Stimulated activated CD8-positive, alpha-beta memory T cell treated with anti-CD3 and anti-CD28 coated beads, Interleukin-12 subunit alpha, Interleukin-12 subunit beta, amount 100 ng/mL, for 24 hours (primary cell): ENCODE results near the gene SARS1.

Experiments used
- DNase-seq: peaks from one replicate; pipeline ENCODE4 v3.0.0-alpha.2; 2020; ENCODE audit errors: extremely low read depth

The SARS1 gene

DNA sequence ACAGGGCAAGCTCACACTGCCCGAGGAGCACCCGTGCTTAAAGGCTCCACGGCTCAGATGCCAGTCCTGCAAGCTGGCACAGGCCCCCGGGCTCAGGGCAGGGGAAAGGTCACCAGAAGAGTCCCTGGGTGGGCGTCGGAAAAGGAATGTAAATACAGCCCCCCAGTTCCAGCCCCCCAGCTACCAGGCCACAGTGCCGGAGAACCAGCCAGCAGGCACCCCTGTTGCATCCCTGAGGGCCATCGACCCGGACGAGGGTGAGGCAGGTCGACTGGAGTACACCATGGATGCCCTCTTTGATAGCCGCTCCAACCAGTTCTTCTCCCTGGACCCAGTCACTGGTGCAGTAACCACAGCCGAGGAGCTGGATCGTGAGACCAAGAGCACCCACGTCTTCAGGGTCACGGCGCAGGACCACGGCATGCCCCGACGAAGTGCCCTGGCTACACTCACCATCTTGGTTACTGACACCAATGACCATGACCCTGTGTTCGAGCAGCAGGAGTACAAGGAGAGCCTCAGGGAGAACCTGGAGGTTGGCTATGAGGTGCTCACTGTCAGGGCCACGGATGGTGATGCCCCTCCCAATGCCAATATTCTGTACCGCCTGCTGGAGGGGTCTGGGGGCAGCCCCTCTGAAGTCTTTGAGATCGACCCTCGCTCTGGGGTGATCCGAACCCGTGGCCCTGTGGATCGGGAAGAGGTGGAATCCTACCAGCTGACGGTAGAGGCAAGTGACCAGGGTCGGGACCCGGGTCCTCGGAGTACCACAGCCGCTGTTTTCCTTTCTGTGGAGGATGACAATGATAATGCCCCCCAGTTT is 36.9 kb downstream of the SARS1 start:
- no peak for DNase-seq

DNA sequence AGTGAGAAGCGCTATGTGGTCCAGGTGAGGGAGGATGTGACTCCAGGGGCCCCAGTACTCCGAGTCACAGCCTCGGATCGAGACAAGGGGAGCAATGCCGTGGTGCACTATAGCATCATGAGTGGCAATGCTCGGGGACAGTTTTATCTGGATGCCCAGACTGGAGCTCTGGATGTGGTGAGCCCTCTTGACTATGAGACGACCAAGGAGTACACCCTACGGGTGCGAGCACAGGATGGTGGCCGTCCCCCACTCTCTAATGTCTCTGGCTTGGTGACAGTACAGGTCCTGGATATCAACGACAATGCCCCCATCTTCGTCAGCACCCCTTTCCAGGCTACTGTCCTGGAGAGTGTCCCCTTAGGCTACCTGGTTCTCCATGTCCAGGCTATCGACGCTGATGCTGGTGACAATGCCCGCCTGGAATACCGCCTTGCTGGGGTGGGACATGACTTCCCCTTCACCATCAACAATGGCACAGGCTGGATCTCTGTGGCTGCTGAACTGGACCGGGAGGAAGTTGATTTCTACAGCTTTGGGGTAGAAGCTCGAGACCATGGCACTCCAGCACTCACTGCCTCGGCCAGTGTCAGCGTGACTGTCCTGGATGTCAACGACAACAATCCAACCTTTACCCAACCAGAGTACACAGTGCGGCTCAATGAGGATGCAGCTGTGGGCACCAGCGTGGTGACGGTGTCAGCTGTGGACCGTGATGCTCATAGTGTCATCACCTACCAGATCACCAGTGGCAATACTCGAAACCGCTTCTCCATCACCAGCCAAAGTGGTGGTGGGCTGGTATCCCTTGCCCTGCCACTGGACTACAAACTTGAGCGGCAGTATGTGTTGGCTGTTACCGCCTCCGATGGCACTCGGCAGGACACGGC is 37.8 kb downstream of the SARS1 start:
- DNase-seq: no peak

DNA sequence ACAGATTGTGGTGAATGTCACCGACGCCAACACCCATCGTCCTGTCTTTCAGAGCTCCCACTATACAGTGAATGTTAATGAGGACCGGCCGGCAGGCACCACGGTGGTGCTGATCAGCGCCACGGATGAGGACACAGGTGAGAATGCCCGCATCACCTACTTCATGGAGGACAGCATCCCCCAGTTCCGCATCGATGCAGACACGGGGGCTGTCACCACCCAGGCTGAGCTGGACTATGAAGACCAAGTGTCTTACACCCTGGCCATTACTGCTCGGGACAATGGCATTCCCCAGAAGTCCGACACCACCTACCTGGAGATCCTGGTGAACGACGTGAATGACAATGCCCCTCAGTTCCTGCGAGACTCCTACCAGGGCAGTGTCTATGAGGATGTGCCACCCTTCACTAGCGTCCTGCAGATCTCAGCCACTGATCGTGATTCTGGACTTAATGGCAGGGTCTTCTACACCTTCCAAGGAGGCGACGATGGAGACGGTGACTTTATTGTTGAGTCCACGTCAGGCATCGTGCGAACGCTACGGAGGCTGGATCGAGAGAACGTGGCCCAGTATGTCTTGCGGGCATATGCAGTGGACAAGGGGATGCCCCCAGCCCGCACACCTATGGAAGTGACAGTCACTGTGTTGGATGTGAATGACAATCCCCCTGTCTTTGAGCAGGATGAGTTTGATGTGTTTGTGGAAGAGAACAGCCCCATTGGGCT is 38.6 kb downstream of the SARS1 start:
- DNase-seq: no peak

DNA sequence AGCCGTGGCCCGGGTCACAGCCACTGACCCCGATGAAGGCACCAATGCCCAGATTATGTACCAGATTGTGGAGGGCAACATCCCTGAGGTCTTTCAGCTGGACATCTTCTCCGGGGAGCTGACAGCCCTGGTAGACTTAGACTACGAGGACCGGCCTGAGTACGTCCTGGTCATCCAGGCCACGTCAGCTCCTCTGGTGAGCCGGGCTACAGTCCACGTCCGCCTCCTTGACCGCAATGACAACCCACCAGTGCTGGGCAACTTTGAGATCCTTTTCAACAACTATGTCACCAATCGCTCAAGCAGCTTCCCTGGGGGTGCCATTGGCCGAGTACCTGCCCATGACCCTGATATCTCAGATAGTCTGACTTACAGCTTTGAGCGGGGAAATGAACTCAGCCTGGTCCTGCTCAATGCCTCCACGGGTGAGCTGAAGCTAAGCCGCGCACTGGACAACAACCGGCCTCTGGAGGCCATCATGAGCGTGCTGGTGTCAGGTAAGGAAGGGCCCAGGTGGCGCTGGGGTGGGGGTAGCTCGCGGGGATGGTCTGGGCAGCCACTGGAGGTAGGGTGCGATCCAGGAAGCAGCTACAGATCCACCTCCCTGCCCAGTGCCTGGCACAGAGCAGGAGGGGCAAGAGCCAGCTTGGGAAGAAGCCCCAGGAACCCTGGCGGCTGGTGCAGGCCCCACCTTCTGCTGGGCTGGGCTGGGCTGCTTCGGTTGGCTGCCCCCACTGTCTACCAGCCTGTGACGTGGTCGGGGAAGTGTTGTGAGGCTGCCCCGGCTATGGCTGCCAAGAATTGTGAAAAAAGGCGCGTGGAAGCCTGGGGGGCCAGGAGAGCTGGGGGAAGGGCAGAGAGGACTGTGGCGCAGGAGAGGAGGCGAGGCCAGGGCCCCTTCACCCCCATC is 39.4 kb downstream of the SARS1 start:
- DNase-seq: no peak

DNA sequence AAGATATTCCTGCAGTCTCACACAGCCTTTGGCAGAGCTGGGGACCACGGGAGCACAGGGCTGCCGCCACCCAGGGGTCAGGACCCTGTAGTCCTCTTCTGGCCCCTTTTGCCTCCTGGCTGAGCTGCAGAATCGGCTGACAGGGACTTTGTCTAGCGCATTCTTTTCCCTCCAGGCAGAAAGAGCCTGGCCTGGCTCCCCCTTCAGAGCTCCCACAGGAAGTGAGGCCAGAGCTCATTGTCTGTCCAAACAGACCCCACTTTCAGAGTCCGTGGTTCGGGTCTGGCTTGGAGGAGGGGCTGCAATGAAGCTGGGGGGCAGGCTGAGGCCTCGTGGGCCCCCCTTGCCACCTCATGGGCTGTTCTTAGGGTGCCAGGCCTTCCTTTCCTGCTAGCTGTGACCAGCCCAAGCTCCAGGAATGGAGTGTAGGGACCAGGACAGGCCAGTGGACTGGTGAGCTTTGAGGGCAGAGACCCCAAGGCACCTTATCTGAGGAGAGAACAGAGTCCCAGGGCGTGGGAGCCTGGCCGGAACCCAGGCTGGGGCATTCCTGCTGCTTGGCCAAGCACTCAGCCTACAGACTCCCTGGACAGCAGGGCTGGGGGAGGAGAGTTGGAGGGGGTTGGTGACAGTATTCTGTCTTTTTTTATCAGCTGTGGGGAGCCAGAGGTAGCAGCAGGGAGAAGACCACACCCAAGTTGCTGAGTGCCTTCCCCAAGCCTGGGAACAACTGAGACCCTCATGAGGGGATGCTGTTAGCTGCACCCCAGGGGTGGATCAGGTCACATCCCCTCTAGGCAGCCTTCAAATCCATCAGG is 40.3 kb downstream of the SARS1 start:
- no peak for DNase-seq

DNA sequence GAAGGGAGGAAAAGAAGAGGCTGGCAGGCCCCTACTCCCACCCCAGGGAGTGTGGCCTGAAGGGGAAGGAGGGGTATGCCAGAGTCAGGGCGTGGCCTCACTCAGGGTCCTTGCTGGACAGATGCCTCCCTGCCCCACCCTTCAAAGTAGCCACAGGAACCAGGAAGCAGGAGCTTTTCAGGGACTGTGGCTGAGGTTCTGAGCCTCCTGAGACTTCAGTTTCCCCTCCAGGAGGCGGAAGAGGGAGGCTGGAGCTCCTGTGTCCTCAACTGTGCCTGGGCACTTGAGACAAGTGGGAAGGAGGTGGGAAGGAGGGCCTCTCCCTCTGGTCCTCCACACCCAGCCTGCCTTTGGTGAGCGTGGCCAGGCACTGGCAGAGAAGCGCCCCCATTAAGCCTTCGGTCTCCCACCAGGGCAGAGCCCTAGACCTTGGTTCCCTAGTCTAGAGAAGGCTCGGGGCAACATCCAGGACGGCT is 40.9 kb downstream of the SARS1 start:
- DNase-seq: no peak

DNA sequence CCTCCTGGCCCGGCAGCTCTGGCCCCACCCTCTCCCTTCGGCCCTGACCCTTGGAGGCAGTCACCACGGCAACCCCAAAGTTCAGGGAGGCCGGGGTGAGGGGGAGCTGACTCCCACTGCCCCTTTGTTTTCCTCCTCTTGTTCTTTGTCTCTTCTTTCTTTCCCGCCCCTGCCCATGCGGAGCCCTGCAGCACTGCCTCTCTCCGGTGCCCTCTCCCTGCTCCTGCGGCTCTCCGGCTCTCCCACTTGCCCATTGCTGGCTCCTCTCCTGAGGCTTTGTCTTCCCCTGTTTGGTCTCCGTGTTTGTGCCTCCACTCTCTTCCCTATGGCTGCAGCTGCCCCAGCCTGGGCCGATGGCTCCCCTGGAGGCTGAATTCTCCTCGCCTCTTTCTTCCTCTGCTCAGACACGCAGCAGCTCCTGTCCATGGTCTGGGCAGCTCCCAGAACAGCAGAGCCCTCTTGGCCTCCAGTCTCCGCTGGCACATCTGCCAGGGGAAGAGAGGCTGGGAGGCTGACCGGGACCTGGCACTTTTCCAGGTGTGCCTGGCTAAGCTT is 41.5 kb downstream of the SARS1 start:
- DNase-seq: no peak

DNA sequence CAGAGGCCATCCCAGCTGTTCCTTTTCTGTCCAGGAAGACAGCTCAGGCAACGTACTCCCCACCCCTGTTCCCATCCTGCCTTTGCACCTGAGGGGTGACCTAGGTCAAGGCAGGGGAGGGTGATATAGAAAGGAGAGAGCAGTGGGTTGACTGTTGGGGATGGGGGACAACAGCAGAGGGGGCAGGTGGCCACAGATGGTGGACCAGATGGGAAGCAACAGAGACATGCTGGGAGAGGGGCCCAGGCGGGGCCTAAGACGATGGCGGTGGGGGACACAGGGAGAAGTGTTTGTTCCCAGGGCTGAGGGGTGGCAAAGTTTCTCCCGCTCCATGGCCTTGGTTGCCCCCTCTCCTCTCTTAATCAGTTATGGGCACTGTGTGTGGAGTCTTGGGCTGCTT is 42.0 kb downstream of the SARS1 start:
- DNase-seq: no peak

DNA sequence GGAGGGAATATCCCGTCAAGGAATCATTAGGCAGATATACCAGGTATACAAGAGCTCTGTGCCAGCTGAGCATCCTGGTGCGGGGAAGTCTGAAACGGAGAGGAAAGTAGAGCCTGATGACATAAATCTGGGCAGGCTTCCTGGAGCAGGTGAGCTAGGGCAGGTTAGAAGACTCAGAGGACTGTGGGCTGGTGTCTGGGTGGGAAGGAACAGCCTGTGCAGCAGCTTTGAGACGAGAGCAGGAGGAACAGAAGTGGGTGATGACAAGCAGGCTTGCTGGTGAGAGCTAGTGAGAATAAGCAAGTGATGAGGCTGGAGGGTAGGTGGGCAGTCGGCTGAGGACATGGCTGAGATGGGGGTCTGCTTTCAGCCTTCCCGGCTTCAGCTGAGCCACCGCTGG is 42.4 kb downstream of the SARS1 start:
- DNase-seq: no peak

DNA sequence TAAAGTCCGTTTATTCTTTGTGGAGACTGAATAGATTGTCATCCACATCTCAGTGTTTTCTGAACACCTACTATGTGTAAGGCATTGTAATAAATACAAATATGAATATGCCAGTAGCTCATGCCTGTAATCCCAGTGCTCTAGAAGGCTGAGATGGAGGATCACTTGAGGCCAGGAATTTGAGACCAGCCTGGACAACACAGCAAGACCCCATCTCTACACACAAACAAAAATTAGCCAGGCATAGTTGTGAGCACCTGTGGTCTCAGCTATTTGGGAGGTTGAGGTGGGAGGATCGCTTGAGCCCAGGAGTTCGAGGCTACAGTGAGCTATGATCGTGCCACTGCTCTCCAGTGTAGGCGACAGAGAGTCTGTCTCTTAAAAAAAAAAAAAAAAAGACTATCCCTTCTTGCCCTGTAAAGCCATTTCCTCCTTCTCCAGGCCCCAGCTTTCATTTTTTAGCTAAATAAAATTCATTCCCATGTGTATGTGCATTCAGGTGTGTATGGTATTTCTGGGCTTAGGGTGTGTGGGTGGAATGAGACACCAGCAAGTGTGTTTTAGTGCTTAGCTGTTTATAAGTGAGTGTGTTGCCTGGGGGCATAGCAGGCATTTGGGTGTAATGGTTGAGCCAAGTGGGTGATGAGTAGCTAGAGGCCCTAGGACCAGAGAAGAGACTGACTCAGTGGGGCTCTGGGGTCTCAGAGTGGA is 43.4 kb downstream of the SARS1 start:
- DNase-seq: no peak

DNA sequence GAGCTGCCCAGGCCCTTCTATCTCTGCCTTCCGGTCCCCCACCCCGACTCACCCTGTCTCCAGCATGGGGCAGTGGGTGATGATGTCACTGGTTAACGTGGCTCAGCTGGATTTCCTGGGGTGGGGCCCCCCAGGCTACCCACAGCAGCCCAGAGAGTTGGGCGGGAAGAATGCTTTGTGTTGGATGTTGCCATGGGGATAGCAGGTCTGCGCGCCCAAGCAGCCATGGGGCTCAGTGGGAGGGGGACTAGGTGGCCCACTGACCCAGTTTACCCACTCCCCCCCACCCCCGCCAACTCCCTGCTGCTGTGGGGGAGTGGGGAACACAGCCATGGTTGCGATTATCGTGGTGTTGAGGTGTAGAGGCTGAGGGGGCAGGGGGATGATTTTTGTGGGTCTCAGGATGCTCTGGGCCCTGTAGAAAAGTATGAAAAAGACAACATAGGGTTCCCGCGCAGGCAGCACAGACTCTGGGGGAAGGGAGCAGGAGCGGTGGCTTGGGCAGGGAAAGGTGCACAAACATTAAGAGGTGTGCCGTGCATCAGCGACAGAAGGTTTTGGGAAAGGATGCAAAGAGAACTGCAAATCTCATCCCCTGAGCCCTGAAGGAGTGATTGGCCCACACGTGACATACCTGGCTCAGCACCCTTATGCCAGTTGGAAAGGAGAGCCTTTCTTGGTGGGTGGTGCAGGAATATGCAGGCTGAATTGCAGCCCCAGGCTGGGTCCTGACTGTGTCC is 44.1 kb downstream of the SARS1 start:
- DNase-seq: no peak

DNA sequence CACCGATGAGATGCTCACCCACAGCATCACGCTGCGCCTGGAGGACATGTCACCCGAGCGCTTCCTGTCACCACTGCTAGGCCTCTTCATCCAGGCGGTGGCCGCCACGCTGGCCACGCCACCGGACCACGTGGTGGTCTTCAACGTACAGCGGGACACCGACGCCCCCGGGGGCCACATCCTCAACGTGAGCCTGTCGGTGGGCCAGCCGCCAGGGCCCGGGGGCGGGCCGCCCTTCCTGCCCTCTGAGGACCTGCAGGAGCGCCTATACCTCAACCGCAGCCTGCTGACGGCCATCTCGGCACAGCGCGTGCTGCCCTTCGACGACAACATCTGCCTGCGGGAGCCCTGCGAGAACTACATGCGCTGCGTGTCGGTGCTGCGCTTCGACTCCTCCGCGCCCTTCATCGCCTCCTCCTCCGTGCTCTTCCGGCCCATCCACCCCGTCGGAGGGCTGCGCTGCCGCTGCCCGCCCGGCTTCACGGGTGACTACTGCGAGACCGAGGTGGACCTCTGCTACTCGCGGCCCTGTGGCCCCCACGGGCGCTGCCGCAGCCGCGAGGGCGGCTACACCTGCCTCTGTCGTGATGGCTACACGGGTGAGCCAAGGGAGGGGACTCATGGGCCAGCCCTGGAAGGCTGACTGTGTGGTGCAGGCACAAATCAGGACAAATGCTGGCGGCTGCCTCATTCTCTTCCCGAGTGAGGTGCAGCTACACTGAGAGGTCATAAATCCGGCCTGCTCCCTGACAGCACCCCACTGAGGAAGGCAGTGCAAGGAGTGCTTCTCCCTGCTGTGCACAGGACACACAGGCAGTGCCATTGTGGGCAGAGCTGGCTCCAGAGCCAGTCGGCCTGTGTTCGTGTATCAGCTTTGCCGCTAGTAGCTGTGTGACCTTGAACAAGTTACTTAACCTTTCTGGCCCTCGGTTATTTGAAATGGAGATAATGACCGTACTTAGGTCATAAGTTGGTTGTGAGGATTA is 45.1 kb downstream of the SARS1 start:
- DNase-seq: no peak

DNA sequence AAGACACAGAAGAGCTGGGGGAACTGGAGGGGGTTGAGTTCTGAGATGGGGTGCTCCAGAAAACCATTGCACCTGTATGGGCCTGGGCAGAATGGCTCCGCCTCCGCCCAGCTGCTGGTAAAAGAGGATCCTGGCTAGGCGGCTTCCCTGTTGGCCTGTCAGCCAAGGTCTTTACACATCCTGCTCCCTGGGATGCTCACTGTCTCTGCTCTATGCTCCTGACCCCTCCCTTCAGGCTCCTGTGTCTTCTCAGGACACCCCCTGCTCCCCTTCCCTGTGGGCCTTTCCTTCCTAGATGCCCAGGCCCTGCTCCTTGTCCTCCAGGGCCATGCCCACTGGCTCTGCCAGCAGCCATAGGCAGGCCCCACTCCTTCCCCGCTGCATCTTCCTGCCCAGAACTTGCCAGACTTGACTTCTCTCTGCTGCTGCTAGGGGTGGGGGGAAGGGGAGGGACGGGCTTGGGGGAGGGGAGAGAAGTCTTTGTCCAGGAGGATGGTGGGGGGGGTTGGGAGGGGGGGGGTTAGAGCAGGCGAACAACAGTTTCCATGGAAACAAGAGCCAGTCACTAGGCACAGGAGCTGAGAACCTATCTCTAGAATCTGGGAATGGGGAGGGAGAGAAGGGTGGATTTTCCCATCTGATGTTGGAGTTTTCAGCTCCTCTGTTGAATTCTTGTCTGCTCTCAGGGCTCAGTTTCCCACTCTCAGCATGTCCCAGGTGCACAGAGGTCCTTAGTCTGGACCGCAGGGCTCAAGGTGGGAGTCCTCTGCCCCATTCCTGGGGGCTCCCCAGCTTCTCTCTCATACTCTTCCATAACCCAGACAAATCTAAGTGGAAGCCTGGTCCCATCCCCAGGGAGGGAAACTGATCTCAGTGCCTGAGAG is 46.2 kb downstream of the SARS1 start:
- no peak for DNase-seq

DNA sequence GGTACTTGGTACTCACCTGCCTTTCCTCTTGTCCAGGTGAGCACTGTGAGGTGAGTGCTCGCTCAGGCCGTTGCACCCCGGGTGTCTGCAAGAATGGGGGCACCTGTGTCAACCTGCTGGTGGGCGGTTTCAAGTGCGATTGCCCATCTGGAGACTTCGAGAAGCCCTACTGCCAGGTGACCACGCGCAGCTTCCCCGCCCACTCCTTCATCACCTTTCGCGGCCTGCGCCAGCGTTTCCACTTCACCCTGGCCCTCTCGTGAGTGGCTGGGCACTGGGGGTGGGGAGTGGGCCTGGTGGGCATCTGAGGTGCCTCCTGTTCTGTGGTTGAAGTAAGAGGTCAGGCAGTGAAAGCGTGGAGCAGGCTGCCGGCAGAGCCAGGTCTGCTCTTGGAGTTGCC is 47.3 kb downstream of the SARS1 start:
- DNase-seq: no peak

DNA sequence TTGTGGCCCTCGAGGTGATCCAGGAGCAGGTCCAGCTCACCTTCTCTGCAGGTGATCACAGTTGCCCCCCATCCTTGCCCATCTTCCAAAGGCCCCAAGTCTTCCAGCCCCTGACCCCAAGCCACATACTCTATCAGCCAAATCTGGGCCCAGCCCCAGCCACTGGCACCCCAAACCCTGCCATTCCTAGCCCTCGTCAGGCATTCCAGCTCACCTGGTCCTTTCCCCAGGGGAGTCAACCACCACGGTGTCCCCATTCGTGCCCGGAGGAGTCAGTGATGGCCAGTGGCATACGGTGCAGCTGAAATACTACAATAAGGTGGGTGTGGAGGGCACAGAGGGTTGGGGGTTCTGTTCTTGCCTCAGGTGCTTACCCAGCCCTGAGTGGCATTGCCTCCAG is 47.9 kb downstream of the SARS1 start:
- no peak for DNase-seq
